ENCODE results near the gene TMPRSS2. TPM values are rescaled to one million over a fixed set of nuclear protein-coding genes. Genes with fewer than 3 reads are reported as not detected.

The TMPRSS2 gene
- total RNA-seq, 1 donor from 2014 or later, result 8.2 TPM

- Histone ChIP-seq H3K27me3 (ENCODE audit: control insufficient read depth, insufficient read depth, low read length) (no peaks in the 10 kb centered on the region), H3K4me3 (ENCODE audit: low read depth, low read length) (no peak overlapping the region), H3K36me3 (ENCODE audit: control insufficient read depth, insufficient read depth, low read length) (no peaks in the 10 kb centered on the region)
- TF ChIP-seq CTCF (IDR thresholded peaks at IDR 0.05; ENCODE audit: insufficient read depth, low read length, poor library complexity, severe bottlenecking), result no peak
- no peak for DNase-seq (ENCODE audit: low read depth)
These were observed 19.9 kb downstream of the TMPRSS2 start for GRCh38 chr21:41488080-41488479.

- TF ChIP-seq CTCF (IDR thresholded peaks at IDR 0.05; ENCODE audit: insufficient read depth, low read length, poor library complexity, severe bottlenecking), result no peak
- Histone ChIP-seq H3K36me3 (ENCODE audit: control insufficient read depth, insufficient read depth, low read length) (no peaks in the 10 kb centered on the region), H3K4me3 (ENCODE audit: low read depth, low read length) (no peak overlapping the region), H3K27me3 (ENCODE audit: control insufficient read depth, insufficient read depth, low read length) (no peaks in the 10 kb centered on the region)
- no peak for DNase-seq (ENCODE audit: low read depth)
These were observed 20.9 kb downstream of the TMPRSS2 start for GRCh38 chr21:41487082-41487481.

GRCh38 chr21:41483973-41484372 lies 24.0 kb downstream of the TMPRSS2 start:
- H3K4me3 ChIP-seq (ENCODE audit: low read depth, low read length), result no peak overlapping the region
- no peaks in the 10 kb centered on the region for H3K27me3 ChIP-seq (ENCODE audit: control insufficient read depth, insufficient read depth, low read length)
- H3K36me3 ChIP-seq (ENCODE audit: control insufficient read depth, insufficient read depth, low read length), result no peaks in the 10 kb centered on the region
- TF ChIP-seq CTCF (IDR thresholded peaks at IDR 0.05; ENCODE audit: insufficient read depth, low read length, poor library complexity, severe bottlenecking), result no peak
- DNase-seq (ENCODE audit: low read depth), result no peak

- no peak for TF ChIP-seq CTCF (IDR thresholded peaks at IDR 0.05; ENCODE audit: insufficient read depth, low read length, poor library complexity, severe bottlenecking)
- DNase-seq (ENCODE audit: low read depth), result no peak
- Histone ChIP-seq H3K4me3 (ENCODE audit: low read depth, low read length) (no peak overlapping the region), H3K27me3 (ENCODE audit: control insufficient read depth, insufficient read depth, low read length) (peaks cover 2% of the 10 kb centered on the region), H3K36me3 (ENCODE audit: control insufficient read depth, insufficient read depth, low read length) (no peaks in the 10 kb centered on the region)
These were observed 24.5 kb downstream of the TMPRSS2 start for GRCh38 chr21:41483415-41483814.

- H3K4me3 ChIP-seq (ENCODE audit: low read depth, low read length), result no peak overlapping the region
- H3K27me3 ChIP-seq (ENCODE audit: control insufficient read depth, insufficient read depth, low read length), result peaks cover 2% of the 10 kb centered on the region
- no peak for TF ChIP-seq CTCF (IDR thresholded peaks at IDR 0.05; ENCODE audit: insufficient read depth, low read length, poor library complexity, severe bottlenecking)
- H3K36me3 ChIP-seq (ENCODE audit: control insufficient read depth, insufficient read depth, low read length), result no peaks in the 10 kb centered on the region
- no peak for DNase-seq (ENCODE audit: low read depth)
These were observed 25.0 kb downstream of the TMPRSS2 start for GRCh38 chr21:41482980-41483379.

GRCh38 chr21:41482301-41482700 lies 25.7 kb downstream of the TMPRSS2 start:
- no peak for TF ChIP-seq CTCF (IDR thresholded peaks at IDR 0.05; ENCODE audit: insufficient read depth, low read length, poor library complexity, severe bottlenecking)
- H3K4me3 ChIP-seq (ENCODE audit: low read depth, low read length), result no peak overlapping the region
- DNase-seq (ENCODE audit: low read depth), result no peak
- no peaks in the 10 kb centered on the region for H3K36me3 ChIP-seq (ENCODE audit: control insufficient read depth, insufficient read depth, low read length)
- H3K27me3 ChIP-seq (ENCODE audit: control insufficient read depth, insufficient read depth, low read length), result peaks cover 2% of the 10 kb centered on the region
